Measurements from ENCODE around the gene SHROOM2. TPM values are rescaled to one million over a fixed set of nuclear protein-coding genes. Genes with fewer than 3 reads are reported as not detected.

SHROOM2 gene
- total and polyA plus RNA-seq, 7 donors: 0.71 to 3.0 (median 1.8) TPM

- 85% methylated on average over 6 of the region's 6 CpGs for WGBS, 2 donors
Observed at GRCh38 chrX:9955506-9955905, 169.3 kb downstream of the SHROOM2 start.

DNA sequence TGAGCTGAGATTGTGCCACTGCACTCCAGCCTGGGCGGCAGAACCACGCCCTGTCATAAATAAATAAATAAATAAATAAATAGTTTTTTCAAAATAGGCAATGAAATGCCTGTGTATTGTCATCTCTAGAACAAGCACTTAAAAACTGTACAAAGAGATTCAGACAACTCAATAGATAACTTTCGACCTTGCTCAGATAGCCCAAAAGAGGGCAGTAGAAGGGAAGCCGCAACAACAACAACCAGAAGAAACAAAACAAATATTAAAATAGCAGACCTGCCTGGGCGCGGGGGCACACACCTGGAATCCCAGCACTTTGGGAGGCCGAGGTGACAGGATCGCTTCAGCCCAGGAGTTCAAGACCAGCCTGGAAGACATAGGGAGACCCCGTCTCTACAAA, 171.5 kb downstream of the SHROOM2 start:
- peaks cover 0 to 4% (median 0%) of the 10 kb centered on the region in 4 donors for H3K9me3 ChIP-seq
- intact Hi-C loops (cut with DNase I): no loop called here
- no peak for TF ChIP-seq POLR2AphosphoS5 (IDR thresholded peaks at IDR 0.05)
- TF ChIP-seq EP300 (IDR thresholded peaks at IDR 0.05): no peak
- TF ChIP-seq, protein P1, sequence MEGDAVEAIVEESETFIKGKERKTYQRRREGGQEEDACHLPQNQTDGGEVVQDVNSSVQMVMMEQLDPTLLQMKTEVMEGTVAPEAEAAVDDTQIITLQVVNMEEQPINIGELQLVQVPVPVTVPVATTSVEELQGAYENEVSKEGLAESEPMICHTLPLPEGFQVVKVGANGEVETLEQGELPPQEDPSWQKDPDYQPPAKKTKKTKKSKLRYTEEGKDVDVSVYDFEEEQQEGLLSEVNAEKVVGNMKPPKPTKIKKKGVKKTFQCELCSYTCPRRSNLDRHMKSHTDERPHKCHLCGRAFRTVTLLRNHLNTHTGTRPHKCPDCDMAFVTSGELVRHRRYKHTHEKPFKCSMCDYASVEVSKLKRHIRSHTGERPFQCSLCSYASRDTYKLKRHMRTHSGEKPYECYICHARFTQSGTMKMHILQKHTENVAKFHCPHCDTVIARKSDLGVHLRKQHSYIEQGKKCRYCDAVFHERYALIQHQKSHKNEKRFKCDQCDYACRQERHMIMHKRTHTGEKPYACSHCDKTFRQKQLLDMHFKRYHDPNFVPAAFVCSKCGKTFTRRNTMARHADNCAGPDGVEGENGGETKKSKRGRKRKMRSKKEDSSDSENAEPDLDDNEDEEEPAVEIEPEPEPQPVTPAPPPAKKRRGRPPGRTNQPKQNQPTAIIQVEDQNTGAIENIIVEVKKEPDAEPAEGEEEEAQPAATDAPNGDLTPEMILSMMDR (IDR thresholded peaks at IDR 0.05): no peak
- TF ChIP-seq POLR2A (IDR thresholded peaks at IDR 0.05): no peak
- H3K27me3 ChIP-seq: no peaks in the 10 kb centered on the region
- no peak overlapping the region for H3K27ac ChIP-seq
- no peaks in the 10 kb centered on the region for H3K4me1 ChIP-seq
- DNase-seq: no peak
- 79 to 81% methylated on average over 9 of the region's 9 CpGs for WGBS, 2 donors
- no peak overlapping the region for H3K4me3 ChIP-seq
- no peaks in the 10 kb centered on the region for H3K36me3 ChIP-seq

More at GRCh38 chrX:9955506-9955905, 169.3 kb downstream of the SHROOM2 start:
- Histone ChIP-seq H3K4me1 (no peaks in the 10 kb centered on the region), H3K27me3 (no peaks in the 10 kb centered on the region), H3K9me3 (peaks cover 0 to 4% (median 0%) of the 10 kb centered on the region in 4 donors), H3K36me3 (no peaks in the 10 kb centered on the region), H3K4me3 (no peak overlapping the region), H3K27ac (no peak overlapping the region)
- TF ChIP-seq POLR2A (IDR thresholded peaks at IDR 0.05): no peak
- intact Hi-C loops (cut with DNase I): no loop called here
- no peak for DNase-seq

GRCh38 chrX:9958183-9958582, 172.0 kb downstream of the SHROOM2 start:
- Histone ChIP-seq H3K4me1 (no peaks in the 10 kb centered on the region), H3K27ac (no peak overlapping the region), H3K4me3 (no peak overlapping the region), H3K36me3 (no peaks in the 10 kb centered on the region), H3K27me3 (no peaks in the 10 kb centered on the region), H3K9me3 (peaks cover 0 to 3% (median 0%) of the 10 kb centered on the region in 4 donors)
- intact Hi-C loops (cut with DNase I): no loop called here
- TF ChIP-seq EP300 (IDR thresholded peaks at IDR 0.05) (no peak), POLR2A (IDR thresholded peaks at IDR 0.05) (no peak), POLR2AphosphoS5 (IDR thresholded peaks at IDR 0.05) (no peak)
- TF ChIP-seq, protein P1 (IDR thresholded peaks at IDR 0.05): no peak
- WGBS, 2 donors: 83 to 93% methylated on average over 5 of the region's 5 CpGs
- no peak for DNase-seq

DNA sequence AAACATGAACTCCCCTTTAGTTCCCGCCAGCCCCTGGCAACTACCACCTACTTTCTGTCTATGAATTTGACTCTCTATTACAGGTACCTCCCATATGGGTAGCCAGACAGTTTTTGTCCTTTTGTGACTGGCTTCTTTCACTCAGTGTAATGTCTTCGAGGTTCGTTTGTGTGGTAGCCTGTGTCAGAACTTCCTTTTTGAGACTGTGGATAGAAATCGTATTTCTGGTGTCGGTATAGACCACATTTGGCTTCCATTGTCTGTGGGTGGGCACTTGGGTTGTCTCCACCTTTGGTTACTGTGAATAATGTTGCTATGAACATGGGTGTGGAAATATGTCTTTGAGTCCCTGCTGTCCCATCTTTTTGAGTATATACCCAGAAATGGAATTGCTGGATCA, 175.5 kb downstream of the SHROOM2 start:
- no peaks in the 10 kb centered on the region for H3K27me3 ChIP-seq
- H3K27ac ChIP-seq: no peak overlapping the region
- no peaks in the 10 kb centered on the region for H3K9me3 ChIP-seq
- DNase-seq: no peak
- intact Hi-C loops (cut with DNase I): no loop called here
- H3K4me3 ChIP-seq: no peak overlapping the region
- TF ChIP-seq POLR2A (IDR thresholded peaks at IDR 0.05) (no peak), EP300 (IDR thresholded peaks at IDR 0.05) (no peak), POLR2AphosphoS5 (IDR thresholded peaks at IDR 0.05) (no peak)
- TF ChIP-seq, protein P1 (IDR thresholded peaks at IDR 0.05): no peak
- no peaks in the 10 kb centered on the region for H3K36me3 ChIP-seq
- no peaks in the 10 kb centered on the region for H3K4me1 ChIP-seq
- 78 to 82% methylated on average over 5 of the region's 5 CpGs for WGBS, 2 donors

GRCh38 chrX:9966775-9967408, 180.7 kb downstream of the SHROOM2 start, which contains the start of gene CLDN34:
Gene CLDN34 (plus strand): TSS chrX:9967358. CDS start chrX:9967358, 0 bp downstream.
- H3K9me3 ChIP-seq: no peaks in the 10 kb centered on the region
- DNase-seq: no peak
- no peaks in the 10 kb centered on the region for H3K27me3 ChIP-seq
- no peaks in the 10 kb centered on the region for H3K36me3 ChIP-seq
- WGBS, 2 donors: 93% methylated on average over 16 of the region's 16 CpGs
- intact Hi-C loops (cut with DNase I): no loop called here
- no peak within 1 kb of the TSS for H3K27ac ChIP-seq
- no peaks in the 10 kb centered on the region for H3K4me1 ChIP-seq
- no peak within 1 kb of the TSS for H3K4me3 ChIP-seq
- TF ChIP-seq EP300 (IDR thresholded peaks at IDR 0.05) (no peak), POLR2AphosphoS5 (IDR thresholded peaks at IDR 0.05) (no peak), POLR2A (IDR thresholded peaks at IDR 0.05) (no peak)
- TF ChIP-seq, protein P1 (IDR thresholded peaks at IDR 0.05): no peak
